ENCODE data around the gene RHOH. TPM values are rescaled to one million over a fixed set of nuclear protein-coding genes. Genes with fewer than 3 reads are reported as not detected.

RHOH gene
- total RNA-seq, 2 experiments from 2014 or later: 38.2 to 83.2 TPM

GRCh38 chr4:40232610-40233009 is 35.8 kb downstream of the RHOH start:
- no TSS peak for BruUV-seq (replicated peaks)
- Histone ChIP-seq H3K27ac (ENCODE audit: low read depth, low read length, poor library complexity, severe bottlenecking) (no peak overlapping the region), H3K9me3 (ENCODE audit: low read length) (no peaks in the 10 kb centered on the region), H3K79me2 (ENCODE audit: insufficient read depth, low read depth, low read length) (peaks cover 100% of the 10 kb centered on the region), H3K4me2 (ENCODE audit: low read length) (no peak overlapping the region), H2AFZ (ENCODE audit: low read length) (no peak overlapping the region), H4K20me1 (ENCODE audit: insufficient read depth, low read length) (peaks cover 9% of the 10 kb centered on the region; the same call in 1 of the 2 replicates), H3K4me3 (ENCODE audit: low read depth, low read length, poor library complexity, severe bottlenecking) (no peak overlapping the region), H3K4me1 (ENCODE audit: insufficient read depth, low read length, poor library complexity, severe bottlenecking) (peaks cover 4% of the 10 kb centered on the region), H3K36me3 (ENCODE audit: insufficient read depth, low read length) (peaks cover 84% of the 10 kb centered on the region), H3K9me2 (ENCODE audit: insufficient read depth, low read length) (no peaks in the 10 kb centered on the region)
- CTCF ChIA-PET (ENCODE audit: unreplicated experiment): interaction anchor here (0.8 kb wide), 1 partner anchor 85 kb away, joined by 3 read pairs; no protein-coding TSS in a partner anchor
- intact Hi-C loops (cut with micrococcal nuclease; ENCODE audit: unreplicated experiment): no loop called here
- TF ChIP-seq CTCF (conservative IDR thresholded peaks at IDR 0.05; ENCODE audit: low read length) (no peak), EZH2phosphoT487 (IDR thresholded peaks at IDR 0.05; ENCODE audit: borderline replicate concordance, low read depth, low read length) (no peak)
- POLR2A ChIA-PET: interaction anchor here (2.4 kb wide), 1 partner anchor 10 kb away, joined by 15 read pairs; no protein-coding TSS in a partner anchor
- DNase-seq (ENCODE audit: low spot score): no peak

- H3K36me3 ChIP-seq (ENCODE audit: insufficient read depth, low read length): peaks cover 88% of the 10 kb centered on the region
These were observed 36.4 kb downstream of the RHOH start for GRCh38 chr4:40233227-40233626.

More at GRCh38 chr4:40233227-40233626, 36.4 kb downstream of the RHOH start:
- Histone ChIP-seq H2AFZ (ENCODE audit: low read length) (no peak overlapping the region), H3K9me2 (ENCODE audit: insufficient read depth, low read length) (no peaks in the 10 kb centered on the region), H3K79me2 (ENCODE audit: insufficient read depth, low read depth, low read length) (peaks cover 100% of the 10 kb centered on the region), H3K4me2 (ENCODE audit: low read length) (no peak overlapping the region), H4K20me1 (ENCODE audit: insufficient read depth, low read length) (peaks cover 8% of the 10 kb centered on the region; the same call in 1 of the 2 replicates), H3K9me3 (ENCODE audit: low read length) (no peaks in the 10 kb centered on the region), H3K4me3 (ENCODE audit: low read depth, low read length, poor library complexity, severe bottlenecking) (no peak overlapping the region), H3K27ac (ENCODE audit: low read depth, low read length, poor library complexity, severe bottlenecking) (no peak overlapping the region), H3K4me1 (ENCODE audit: insufficient read depth, low read length, poor library complexity, severe bottlenecking) (no peaks in the 10 kb centered on the region)
- ChIA-PET POLR2A (no interaction called here), CTCF (ENCODE audit: unreplicated experiment) (no interaction called here)
- TF ChIP-seq CTCF (conservative IDR thresholded peaks at IDR 0.05; ENCODE audit: low read length) (no peak), EZH2phosphoT487 (IDR thresholded peaks at IDR 0.05; ENCODE audit: borderline replicate concordance, low read depth, low read length) (no peak)
- no TSS peak for BruUV-seq (replicated peaks)
- intact Hi-C loops (cut with micrococcal nuclease; ENCODE audit: unreplicated experiment): no loop called here
- no peak for DNase-seq (ENCODE audit: low spot score)

All from OCI-LY7 (cell line).